HepG2 (cell line): ENCODE measurements around the gene TUBA4A. TPM values are rescaled to one million over a fixed set of nuclear protein-coding genes. Genes with fewer than 3 reads are reported as not detected.

ENCODE experiments used
- ATAC-seq: fragments of 200-7000 bp; cut with Tn5 transposase; 3 replicates; pipeline ENCODE4 v1.9.1; 2020; ENCODE audit warnings: mild to moderate bottlenecking, moderate library complexity
- BruUV-seq: library from RNA; stranded (reverse); fragments of 400-500 nt; replicated peaks from 2 replicates; lab custom pipeline; 2021; lab: Mats Ljungman, UMichigan
- CTCF ChIA-PET: fragments of 300-600 bp; formaldehyde crosslinking; extraction: SDS; loops from one replicate; lab custom pipeline; 2021; ENCODE audit warnings: low total read pairs, inconsistent platforms, low intra/inter-chr PET ratio; lab: Yijun Ruan, JAX
- POLR2A ChIA-PET: fragments of 350-600 bp; sonication (Branson Sonifier 250); formaldehyde crosslinking; loops from one replicate; lab custom pipeline; 2020; ENCODE audit warnings: antibody characterized with exemption, inconsistent platforms; lab: Yijun Ruan, JAX
- DNase-seq: peaks from one replicate; pipeline ENCODE4 v3.0.0-alpha.2; 2015; ENCODE audit warnings: low spot score
- FAIRE-seq: peaks from 3 replicates; lab custom pipeline; 2011; peaks lifted over from hg19 to GRCh38; lab: Jason Lieb, UNC
- H2AFZ ChIP-seq: one replicate; pipeline ENCODE4 v1.6.1; 2011; ENCODE audit warnings: low read length, inconsistent platforms
- H3K27ac ChIP-seq: fragments of 300-600 bp; 3 replicates; pipeline ENCODE4 v1.8.0; 2011; ENCODE audit warnings: mixed run types, mild to moderate bottlenecking, mixed read lengths, low read length, inconsistent platforms; ENCODE audit not compliant: insufficient read depth; ENCODE audit errors: extremely low read length
- H3K27me3 ChIP-seq, 2 experiments: fragments of 200-600 bp in 1 of 2; 2 replicates in 1 of 2; 3 replicates in 1 of 2; pipeline versions ENCODE4 v1.6.0 to v1.8.0; 2011; ENCODE audit warnings: low read length in 2 of 2, mild to moderate bottlenecking in 2 of 2, moderate library complexity in 2 of 2, inconsistent platforms in 1 of 2; ENCODE audit not compliant: insufficient read depth in 2 of 2, control insufficient read depth in 1 of 2
- H3K36me3 ChIP-seq, 2 experiments: fragments of 200-600 bp in 1 of 2; replicated peaks in 1 of 2; 2 replicates in 1 of 2; 3 replicates in 1 of 2; pipeline versions ENCODE4 v1.5.1 to v1.8.0; 2011; ENCODE audit warnings: low read length in 2 of 2, inconsistent platforms in 1 of 2; ENCODE audit not compliant: insufficient read depth in 2 of 2, control insufficient read depth in 1 of 2
- H3K4me1 ChIP-seq: 2 replicates; pipeline ENCODE4 v1.5.1; 2012; ENCODE audit warnings: low read length, inconsistent platforms; ENCODE audit not compliant: insufficient read depth
- H3K4me2 ChIP-seq: 2 replicates; pipeline ENCODE4 v1.6.0; 2011; ENCODE audit warnings: low read depth, low read length, inconsistent platforms
- H3K4me3 ChIP-seq, 3 experiments: fragments of 200-600 bp in 1 of 3; sonication (generic), shearing (Covaris generic) in 1 of 3; replicated peaks in 1 of 3; 2 replicates each; pipeline ENCODE4 v1.5.1; 2011 to 2016; ENCODE audit warnings: low read length in 3 of 3, inconsistent platforms in 2 of 3, low read depth in 2 of 3, mild to moderate bottlenecking in 2 of 3, control low read depth in 1 of 3, mixed read lengths in 1 of 3; ENCODE audit not compliant: insufficient read depth in 1 of 3
- H3K79me2 ChIP-seq: one replicate; pipeline ENCODE4 v1.6.1; 2011; ENCODE audit warnings: low read length, inconsistent platforms; ENCODE audit not compliant: insufficient read depth
- H3K9ac ChIP-seq: 2 replicates; pipeline ENCODE4 v1.6.0; 2011; ENCODE audit warnings: mild to moderate bottlenecking, low read depth, low read length, inconsistent platforms; ENCODE audit not compliant: insufficient read depth
- H3K9me3 ChIP-seq: 2 replicates; pipeline ENCODE4 v1.5.1; 2012; ENCODE audit warnings: mild to moderate bottlenecking, low read length
- H4K20me1 ChIP-seq: 2 replicates; pipeline ENCODE4 v1.6.0; 2011; ENCODE audit warnings: inconsistent platforms, mild to moderate bottlenecking, low read length, moderate library complexity; ENCODE audit not compliant: insufficient read depth
- LCORL ChIP-seq, 2 experiments: fragments of 450-650 bp in 1 of 2; sonication (generic) in 1 of 2; formaldehyde crosslinking in 1 of 2; IDR thresholded peaks; 2 replicates each; pipeline versions ENCODE4 v1.5.0 to v1.6.1; 2017 to 2020; ENCODE audit warnings: antibody characterized with exemption in 1 of 2, missing genetic modification reagents in 1 of 2
- MAFF ChIP-seq: IDR thresholded peaks from 2 replicates; pipeline ENCODE4 v1.6.1; 2011; ENCODE audit warnings: low read depth, low read length, improper control_type of control experiment
- MAFK ChIP-seq, 2 experiments: IDR thresholded peaks in 1 of 2; conservative IDR thresholded peaks in 1 of 2; 2 replicates each; pipeline ENCODE4 v1.6.1; 2011; ENCODE audit warnings: improper control_type of control experiment in 2 of 2, low read length in 2 of 2
- MNT ChIP-seq: fragments of 450-650 bp; IDR thresholded peaks from 2 replicates; pipeline ENCODE4 v1.6.1; 2016
- SALL1 ChIP-seq: sonication (generic); formaldehyde crosslinking; IDR thresholded peaks from 2 replicates; pipeline ENCODE4 v1.8.0; 2022; ENCODE audit warnings: mild to moderate bottlenecking, missing genetic modification reagents
- TAF15 ChIP-seq: fragments of 200-400 bp; formaldehyde crosslinking; IDR thresholded peaks from one replicate; pipeline ENCODE4 v1.6.1; 2018; ENCODE audit warnings: mild to moderate bottlenecking, low read depth, low read length; ENCODE audit not compliant: poor library complexity, severe bottlenecking
- XRCC5 ChIP-seq: fragments of 200-400 bp; formaldehyde crosslinking; optimal IDR thresholded peaks from 2 replicates; pipeline ENCODE3; 2017; ENCODE audit warnings: mild to moderate bottlenecking, low read length
- ZBTB33 ChIP-seq: sonication (generic); formaldehyde crosslinking; IDR thresholded peaks from 2 replicates; pipeline ENCODE4 v1.4.0; 2020; ENCODE audit warnings: missing genetic modification reagents
- ZBTB38 ChIP-seq: sonication (generic); formaldehyde crosslinking; IDR thresholded peaks from 2 replicates; pipeline ENCODE4 v1.5.1; 2020; ENCODE audit warnings: mild to moderate bottlenecking, missing genetic modification reagents
- ZC3H13 ChIP-seq: sonication (generic); formaldehyde crosslinking; IDR thresholded peaks from 2 replicates; pipeline ENCODE4 v1.8.1; 2023; ENCODE audit warnings: mild to moderate bottlenecking, missing genetic modification reagents, moderate library complexity
- ZFP36L2 ChIP-seq: sonication (generic); formaldehyde crosslinking; IDR thresholded peaks from 2 replicates; pipeline ENCODE4 v1.4.0; 2020; ENCODE audit warnings: missing genetic modification reagents
- ZNF160 ChIP-seq: sonication (generic); formaldehyde crosslinking; IDR thresholded peaks from 2 replicates; pipeline ENCODE4 v1.8.0; 2022; ENCODE audit warnings: mild to moderate bottlenecking, inconsistent platforms, missing genetic modification reagents
- ZNF562 ChIP-seq: sonication (generic); formaldehyde crosslinking; IDR thresholded peaks from 2 replicates; pipeline ENCODE4 v1.8.0; 2022; ENCODE audit warnings: missing genetic modification reagents, borderline replicate concordance
- WGBS: methylation state at CpG from one replicate; pipeline ENCODE4 v1.1.6; 2017; ENCODE audit warnings: low lambda C conversion rate; 5-methylcytosine and 5-hydroxymethylcytosine counted together
- in situ Hi-C: cut with HindIII; loops from 2 replicates; pipeline ENCODE4 v1.10.0; 2017; ENCODE audit warnings: low pct_unique_long_range_greater_than_20kb; ENCODE audit not compliant: extremely low pct_ligation_motif_present
- intact Hi-C: fragments of 100-400 bp; cut with micrococcal nuclease; formaldehyde crosslinking; loops from one replicate; pipeline ENCODE4 v1.10.0; 2022; ENCODE audit not compliant: unreplicated experiment
- polyA plus RNA-seq, 8 experiments: library from polyadenylated mRNA; depleted of rRNA in 3 of 8; stranded (reverse) in 7 of 8; unstranded in 1 of 8; fragments of >200 nt; fragmentation: Illumina TruSeq in 4 of 8; extraction: Trizol in 4 of 8; gene quantifications; 2 replicates each; pipeline versions ENCODE4 v1.2.1 to v1.2.3, GENCODE V29; 2011 to 2016; ENCODE audit warnings: low read depth in 4 of 8, missing spikeins in 1 of 8, mixed read lengths in 1 of 8; ENCODE audit not compliant: insufficient read depth in 1 of 8
- total RNA-seq, 5 experiments: library from RNA; depleted of rRNA; stranded (reverse); fragments of >200 nt; fragmentation: Illumina TruSeq; extraction: Trizol; gene quantifications; 2 replicates each; pipeline ENCODE4 v1.2.3, GENCODE V29; 2016; ENCODE audit warnings: low read depth in 1 of 5
- TF ChIP-seq, protein P1 (sequence below): sonication (generic); formaldehyde crosslinking; IDR thresholded peaks from 2 replicates; pipeline ENCODE4 v1.5.0; 2020; ENCODE audit warnings: mild to moderate bottlenecking, missing genetic modification reagents, moderate library complexity

The TUBA4A gene
- total and polyA plus RNA-seq, 2 of the 13 experiments (the other 11 are each of a cell fraction or from before 2014, with no cell fraction given) = 1.3 to 12.7 TPM

DNA sequence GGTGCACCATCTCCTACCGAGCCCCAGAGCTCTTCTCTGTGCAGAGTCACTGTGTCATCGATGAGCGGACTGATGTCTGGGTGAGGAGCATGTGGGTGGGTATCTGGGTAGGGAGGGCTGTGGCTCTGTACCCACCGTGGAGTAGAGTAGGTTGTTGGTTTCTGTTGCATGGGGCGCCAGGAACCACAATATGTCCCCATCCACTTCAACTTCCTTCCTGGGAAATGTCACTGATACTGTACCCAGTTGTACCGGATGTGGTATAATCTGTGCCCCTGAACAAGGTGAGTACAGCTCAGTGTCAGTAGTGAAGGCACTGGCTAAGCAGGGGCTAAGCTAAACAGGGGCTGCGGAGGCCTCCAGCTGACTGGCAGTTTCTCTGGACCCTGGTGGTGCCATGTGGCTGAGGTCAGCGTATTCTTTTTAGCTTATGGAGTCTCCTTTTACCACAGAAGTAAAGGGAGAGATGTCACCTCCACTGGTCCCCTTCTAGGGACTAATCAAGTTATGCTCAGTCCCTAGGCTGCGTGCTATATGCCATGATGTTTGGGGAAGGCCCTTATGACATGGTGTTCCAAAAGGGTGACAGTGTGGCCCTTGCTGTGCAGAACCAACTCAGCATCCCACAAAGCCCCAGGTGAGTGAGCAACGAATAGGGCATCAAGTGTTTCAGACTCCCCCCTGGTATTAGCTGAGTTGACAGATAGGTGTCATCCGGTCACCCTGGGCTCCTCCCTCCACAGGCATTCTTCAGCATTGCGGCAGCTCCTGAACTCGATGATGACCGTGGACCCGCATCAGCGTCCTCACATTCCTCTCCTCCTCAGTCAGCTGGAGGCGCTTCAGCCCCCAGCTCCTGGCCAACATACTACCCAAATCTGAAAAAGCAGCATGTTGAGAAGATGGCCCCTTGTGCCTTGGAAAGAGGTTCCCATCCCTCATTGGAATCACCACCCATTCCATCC is 5.8 kb downstream of the TUBA4A start:
- in situ Hi-C loops = no loop called here
- no TSS peak for BruUV-seq
- peaks cover 14% of the 10 kb centered on the region for H3K79me2 ChIP-seq
- TF ChIP-seq SALL1 (0 out of 2 replicates have a peak, but pooled peaks have one; percentile 14), ZNF562 (CRISPR knock-in tag) (no peak), ZC3H13 (CRISPR knock-in tag) (0 out of 2 replicates have a peak, but pooled peaks have one; percentile 60), ZFP36L2 (CRISPR knock-in tag) (no peak), MNT (no peak), MAFK (conservative IDR thresholded peaks at IDR 0.05 in 1 of 2, IDR thresholded peaks at IDR 0.05 in 1 of 2; ENCODE audit: low read length in 2 of 2) (peak; percentile 58 to 79; a peak in 3 of 4 replicates), XRCC5 (peak; percentile 51), ZNF160 (CRISPR knock-in tag) (no peak), MAFF (peak; percentile 67), ZBTB33 (CRISPR knock-in tag) (peak; percentile 98), TAF15 (no peak), ZBTB38 (CRISPR knock-in tag) (peak; percentile 93; the same call in 1 of the 2 replicates), LCORL (IDR thresholded peaks at IDR 0.05) (no peak), LCORL (CRISPR knock-in tag; IDR thresholded peaks at IDR 0.05) (0 out of 2 replicates have a peak, but pooled peaks have one; percentile 21)
- TF ChIP-seq, protein P1, sequence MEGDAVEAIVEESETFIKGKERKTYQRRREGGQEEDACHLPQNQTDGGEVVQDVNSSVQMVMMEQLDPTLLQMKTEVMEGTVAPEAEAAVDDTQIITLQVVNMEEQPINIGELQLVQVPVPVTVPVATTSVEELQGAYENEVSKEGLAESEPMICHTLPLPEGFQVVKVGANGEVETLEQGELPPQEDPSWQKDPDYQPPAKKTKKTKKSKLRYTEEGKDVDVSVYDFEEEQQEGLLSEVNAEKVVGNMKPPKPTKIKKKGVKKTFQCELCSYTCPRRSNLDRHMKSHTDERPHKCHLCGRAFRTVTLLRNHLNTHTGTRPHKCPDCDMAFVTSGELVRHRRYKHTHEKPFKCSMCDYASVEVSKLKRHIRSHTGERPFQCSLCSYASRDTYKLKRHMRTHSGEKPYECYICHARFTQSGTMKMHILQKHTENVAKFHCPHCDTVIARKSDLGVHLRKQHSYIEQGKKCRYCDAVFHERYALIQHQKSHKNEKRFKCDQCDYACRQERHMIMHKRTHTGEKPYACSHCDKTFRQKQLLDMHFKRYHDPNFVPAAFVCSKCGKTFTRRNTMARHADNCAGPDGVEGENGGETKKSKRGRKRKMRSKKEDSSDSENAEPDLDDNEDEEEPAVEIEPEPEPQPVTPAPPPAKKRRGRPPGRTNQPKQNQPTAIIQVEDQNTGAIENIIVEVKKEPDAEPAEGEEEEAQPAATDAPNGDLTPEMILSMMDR (CRISPR knock-in tag) = 0 out of 2 replicates have a peak, but pooled peaks have one; percentile 9
- ATAC-seq (no peak), DNase-seq (no peak), FAIRE-seq (no peak)
- intact Hi-C loops = loop anchor here (2.0 kb wide), 1 partner anchor 47 kb away; no protein-coding TSS in a partner anchor
- peaks cover 1 to 13% of the 10 kb centered on the region in 2 experiments; a peak in 4 of 5 replicates for H3K36me3 ChIP-seq
- peaks cover 71% of the 10 kb centered on the region for H3K4me1 ChIP-seq
- no peaks in the 10 kb centered on the region for H3K9me3 ChIP-seq
- 95% methylated on average over 17 of the region's 17 CpGs for WGBS
- H3K27ac ChIP-seq = peak overlapping the region; percentile 91
- H3K4me3 ChIP-seq = no peak overlapping the region
- peak overlapping the region; percentile 94; the same call in 1 of the 2 replicates for H3K4me2 ChIP-seq
- no peak overlapping the region for H2AFZ ChIP-seq
- H3K9ac ChIP-seq = no peak overlapping the region
- H3K27me3 ChIP-seq = peaks cover 0 to 2% of the 10 kb centered on the region in 2 experiments; a peak in 1 of 5 replicates
- ChIA-PET CTCF (interaction anchor here (1.6 kb wide), 1 partner anchor 47 kb away, joined by 5 read pairs; no protein-coding TSS in a partner anchor), POLR2A (interaction anchor here (1.0 to 5.7 kb wide), 17 partner anchors 14 to 304 kb away, joined by 3 to 73 read pairs (median 18); partner anchors contain the start of genes ABCB6, ANKZF1, ATG9A and CNPPD1)
- no peaks in the 10 kb centered on the region for H4K20me1 ChIP-seq
